Brain pericyte (primary cell): ENCODE data around the gene LGALS13.

Experiments
- DNase-seq: peaks from one replicate; pipeline ENCODE4 v3.0.0-alpha.2; 2012; ENCODE audit warnings: low read depth, low spot score

The LGALS13 gene

GRCh38 chr19:39602224-39602623, at the start of gene LGALS13:
Gene LGALS13 (plus strand): TSS chr19:39602524. CDS start chr19:39602569, 45 bp downstream.
- DNase-seq, result no peak

GRCh38 chr19:39553082-39553652, 49.2 kb upstream of the LGALS13 start:
- no peak for DNase-seq

DNA sequence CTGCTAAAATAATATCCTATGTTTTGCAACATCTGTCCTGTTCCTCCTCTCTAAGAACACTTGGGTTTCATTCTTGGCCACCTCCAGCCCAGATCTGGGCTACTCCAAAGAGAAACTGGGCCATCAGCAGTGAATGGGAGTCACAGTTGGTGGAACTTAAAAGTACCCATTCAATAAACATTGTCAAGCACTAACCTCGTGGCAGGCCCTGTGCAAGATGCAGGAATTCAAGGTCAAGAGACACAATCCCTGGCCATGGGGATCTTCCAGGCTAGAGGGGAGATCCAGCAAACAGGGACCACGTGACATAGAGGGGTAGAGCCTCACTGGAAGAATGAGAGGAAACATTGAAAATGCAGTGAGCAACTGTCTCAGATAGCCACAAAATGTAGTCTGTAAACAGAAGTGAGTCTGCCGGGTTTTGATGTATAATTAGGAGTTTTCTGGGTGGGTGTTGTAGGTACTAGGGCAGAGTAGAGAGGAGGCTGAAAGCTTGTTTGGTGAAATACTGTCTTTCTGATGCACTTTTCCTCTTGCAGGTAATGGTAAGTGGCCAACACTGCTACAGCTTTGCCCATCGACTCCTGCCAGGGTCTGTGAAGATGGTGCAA, 47.5 kb upstream of the LGALS13 start:
- DNase-seq, result no peak

DNA sequence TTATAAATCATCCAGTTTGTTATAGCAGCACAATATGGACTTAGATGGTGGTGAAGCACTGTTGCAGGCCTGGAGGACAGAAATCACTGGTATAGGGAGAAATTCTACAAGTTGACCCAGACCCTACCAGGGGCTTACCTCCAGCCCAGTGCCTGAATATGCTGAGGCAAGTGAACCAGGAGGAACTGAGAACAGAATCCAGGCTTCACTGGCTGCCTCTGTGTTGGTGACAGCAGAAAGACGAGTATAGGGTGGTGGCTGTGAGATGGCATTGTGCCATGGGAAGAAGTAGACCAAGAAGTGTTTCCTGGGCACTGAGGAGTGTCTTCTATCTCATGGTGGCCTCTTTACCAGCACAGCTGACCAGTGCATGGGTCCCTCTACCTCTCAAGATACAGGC, 46.4 kb upstream of the LGALS13 start:
- no peak for DNase-seq

- no peak for DNase-seq
These were observed 44.3 kb upstream of the LGALS13 start for GRCh38 chr19:39557811-39558623.

- DNase-seq, result no peak
These were observed 43.7 kb upstream of the LGALS13 start for GRCh38 chr19:39558624-39559117.

GRCh38 chr19:39563408-39563807, 38.9 kb upstream of the LGALS13 start:
- no peak for DNase-seq

DNA sequence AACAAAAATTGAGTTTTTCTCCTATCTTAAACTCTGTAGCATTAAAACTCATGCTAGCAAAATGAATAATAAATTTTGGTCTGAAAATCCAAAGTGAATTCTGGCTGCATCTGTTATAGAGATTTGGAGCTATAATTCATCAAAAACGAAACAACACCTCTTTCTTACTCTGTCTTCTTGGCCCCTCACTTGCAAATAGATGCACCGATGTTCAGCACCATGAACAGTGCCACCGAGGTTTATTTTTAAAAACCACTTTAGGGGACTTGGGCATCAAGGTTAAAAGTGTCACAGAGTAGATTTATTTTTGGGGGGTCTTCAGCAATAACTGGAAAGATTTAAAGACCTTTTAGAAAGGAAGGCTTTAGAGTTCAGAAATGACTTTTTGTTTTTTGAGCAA, 36.3 kb upstream of the LGALS13 start:
- no peak for DNase-seq

GRCh38 chr19:39568604-39569003, 33.7 kb upstream of the LGALS13 start:
- no peak for DNase-seq

GRCh38 chr19:39582442-39582841, 19.9 kb upstream of the LGALS13 start:
- DNase-seq, result no peak

DNA sequence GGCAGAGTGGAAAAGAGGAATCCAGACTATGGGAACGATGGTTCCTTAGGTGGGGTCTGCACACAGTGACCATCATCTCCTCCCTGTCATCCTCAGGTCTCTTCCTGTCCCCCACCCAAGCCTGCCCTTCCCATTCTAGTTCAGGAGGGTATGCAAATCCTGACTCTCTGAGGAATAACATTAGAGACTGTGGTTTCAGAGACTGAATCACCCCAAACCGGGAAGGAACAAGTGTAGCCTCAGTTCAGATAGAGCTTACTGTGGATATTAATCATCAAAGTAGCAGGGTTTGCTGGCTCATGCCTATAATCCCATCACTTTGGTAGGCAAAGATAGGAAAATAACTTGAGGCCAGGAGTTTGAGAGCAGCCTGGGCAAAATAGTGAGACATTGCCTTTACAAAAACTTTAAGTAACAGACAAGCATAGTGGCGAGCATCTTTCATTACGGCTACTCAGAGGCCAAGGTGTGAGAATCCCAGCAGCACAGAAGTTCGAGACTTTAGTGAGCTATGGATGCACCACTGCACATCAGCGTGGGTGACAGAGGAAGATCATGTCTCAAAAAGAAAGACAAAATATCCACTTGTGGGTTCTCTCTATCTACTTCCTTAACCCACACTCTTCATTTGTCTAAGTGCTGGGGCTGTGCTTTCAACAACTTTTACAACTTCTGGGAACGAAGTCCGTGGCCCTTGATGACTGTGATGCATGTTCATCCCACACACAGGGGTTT, 19.3 kb upstream of the LGALS13 start:
- DNase-seq, result no peak

DNA sequence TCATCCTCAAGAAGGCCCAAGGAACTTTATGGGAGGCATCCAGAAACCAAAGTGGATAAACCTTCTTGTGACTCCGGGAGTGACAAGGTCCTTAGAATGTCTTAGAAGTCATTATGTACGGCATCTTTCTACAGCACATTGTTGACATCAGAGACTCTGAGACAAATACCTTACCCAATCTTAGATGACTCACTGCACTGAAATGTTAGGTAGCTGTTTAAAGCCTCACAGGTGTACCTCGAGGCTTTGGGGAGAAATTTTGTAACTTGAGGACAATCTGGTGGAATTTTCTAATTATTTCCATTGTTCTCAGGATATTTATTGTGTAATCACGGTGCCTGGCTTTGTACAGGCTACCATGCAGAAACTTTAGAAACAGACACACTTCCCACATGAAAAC, 14.8 kb upstream of the LGALS13 start:
- no peak for DNase-seq

DNA sequence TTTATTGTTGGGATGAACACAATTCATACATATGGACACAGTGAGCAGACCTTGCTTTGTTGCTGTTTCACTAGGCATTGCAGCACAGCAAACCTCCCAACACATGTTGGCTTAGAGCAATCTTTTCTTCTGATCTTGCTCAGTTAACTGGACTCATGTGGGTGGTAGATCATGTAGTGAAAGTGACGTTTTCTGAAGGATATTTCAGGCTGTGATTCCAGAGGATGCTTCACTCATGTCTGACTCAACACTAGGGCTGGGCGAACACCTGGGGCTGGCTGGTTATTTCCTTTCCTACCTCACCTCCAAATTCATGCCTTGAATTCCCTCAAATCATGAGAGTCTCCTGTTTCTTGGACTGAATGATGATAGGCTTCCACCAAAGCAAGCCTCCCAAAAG, 14.3 kb upstream of the LGALS13 start:
- DNase-seq, result no peak

DNA sequence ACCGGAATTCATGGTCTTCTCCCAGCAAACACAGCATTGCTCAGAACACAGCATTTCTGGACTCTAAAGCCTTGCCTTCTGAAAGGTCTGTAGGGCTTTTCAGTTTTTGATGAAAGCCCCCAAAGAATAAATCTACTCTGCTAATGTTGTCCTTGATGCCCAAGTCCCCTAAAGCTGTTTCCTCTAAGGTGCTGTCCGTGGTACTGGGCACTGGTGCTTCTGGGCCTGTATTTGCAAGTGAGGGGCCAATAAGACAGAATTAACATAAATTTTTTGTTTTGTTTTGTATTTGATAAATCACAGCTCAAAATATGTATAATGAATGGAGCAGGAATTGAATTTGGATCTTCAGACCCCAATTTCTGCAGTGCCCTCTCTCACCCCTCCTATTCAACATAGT, 12.1 kb upstream of the LGALS13 start:
- DNase-seq, result no peak

- DNase-seq, result no peak
These were observed 9.9 kb upstream of the LGALS13 start for GRCh38 chr19:39592381-39592780.

GRCh38 chr19:39595950-39596349, 6.4 kb upstream of the LGALS13 start:
- no peak for DNase-seq

DNA sequence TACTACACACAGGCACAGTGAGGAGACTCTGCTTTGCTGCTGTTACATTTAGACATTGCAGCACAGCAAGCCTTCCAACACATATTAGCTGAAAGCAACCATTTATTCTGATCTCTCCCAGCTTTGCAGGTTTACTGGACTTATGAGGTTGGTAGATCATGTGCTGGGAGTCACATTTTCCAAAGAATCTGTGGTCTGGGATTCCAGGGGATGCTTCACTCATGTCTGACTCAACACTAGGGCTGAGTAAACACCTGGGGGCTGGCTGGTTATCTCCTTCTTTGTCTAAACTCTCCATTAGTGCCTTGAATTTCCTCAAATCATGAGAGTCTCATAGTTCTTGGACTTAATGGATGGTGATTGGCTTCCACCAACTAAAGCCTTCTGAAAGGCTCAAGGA, 5.4 kb upstream of the LGALS13 start:
- no peak for DNase-seq

- DNase-seq, result no peak
These were observed 3.2 kb upstream of the LGALS13 start for GRCh38 chr19:39599116-39599515.

- no peak for DNase-seq
These were observed 1.5 kb downstream of the LGALS13 start for GRCh38 chr19:39603825-39604224.

GRCh38 chr19:39607021-39607420, 4.7 kb downstream of the LGALS13 start:
- no peak for DNase-seq

DNA sequence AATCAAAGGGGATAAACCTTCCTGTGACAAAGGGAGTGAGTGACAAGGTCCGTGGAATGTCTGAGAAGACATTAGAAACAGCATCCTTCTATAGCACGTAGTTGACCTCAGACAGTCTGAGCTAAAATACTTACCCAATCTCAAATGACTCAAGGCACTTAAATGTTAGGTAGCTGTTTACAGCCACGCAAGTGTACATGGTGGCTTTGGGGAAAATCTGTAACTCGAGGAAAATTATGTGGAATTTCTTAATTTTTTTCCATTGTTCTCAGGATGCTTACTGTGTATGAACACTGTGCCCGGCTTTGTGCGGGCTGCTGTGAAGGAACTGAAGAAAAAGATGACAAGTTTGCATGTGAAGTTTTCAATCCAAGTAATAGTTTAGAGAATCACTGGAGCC, 5.2 kb downstream of the LGALS13 start:
- DNase-seq, result no peak

- DNase-seq, result no peak
These were observed 11.3 kb downstream of the LGALS13 start for GRCh38 chr19:39613597-39613996.
